Upper lobe of right lung (tissue), 1 donor: ENCODE results near the gene TUBGCP4. TPM values are rescaled to one million over a fixed set of nuclear protein-coding genes. Genes with fewer than 3 reads are reported as not detected.

ENCODE experiments used
- ATAC-seq: fragments of 200-7000 bp; cut with Tn5 transposase; one replicate; pipeline ENCODE4 v1.9.1; 2020; ENCODE audit warnings: mild to moderate bottlenecking, moderate library complexity
- DNase-seq: peaks from one replicate; pipeline ENCODE4 v3.0.0-alpha.2; 2020
- H3K27ac ChIP-seq: fragments of 200-600 bp; one replicate; pipeline ENCODE4 v1.8.0; 2022
- H3K27me3 ChIP-seq: fragments of 200-600 bp; one replicate; pipeline ENCODE4 v1.8.0; 2022; ENCODE audit warnings: mild to moderate bottlenecking
- H3K36me3 ChIP-seq: fragments of 200-600 bp; one replicate; pipeline ENCODE4 v1.8.0; 2022
- H3K4me1 ChIP-seq: fragments of 200-600 bp; one replicate; pipeline ENCODE4 v1.8.0; 2022
- H3K4me3 ChIP-seq: fragments of 200-600 bp; one replicate; pipeline ENCODE4 v1.8.0; 2022; ENCODE audit warnings: mild to moderate bottlenecking
- H3K9me3 ChIP-seq: fragments of 200-600 bp; one replicate; pipeline ENCODE4 v1.8.0; 2022
- intact Hi-C: fragments of 100-400 bp; cut with DNase I; formaldehyde crosslinking; loops from one replicate; pipeline ENCODE4 v1.11.0; 2022
- total RNA-seq: library from RNA; stranded (reverse); fragmentation: NEBNext Ultra II Directional; extraction: Animal tissue kit (Norgen Biotek cat#: 25700); gene quantifications from one replicate; pipeline ENCODE4 v1.2.1, GENCODE V29; 2021
- TF ChIP-seq, protein P1 (sequence below): fragments of 200-600 bp; IDR thresholded peaks from one replicate; pipeline ENCODE4 v1.8.0; 2022; ENCODE audit warnings: antibody characterized with exemption
- donor health status: DM: no; HTN: yes; CAD: no; lungs with severe emphysema.

The TUBGCP4 gene
- total RNA-seq, 1 donor from 2014 or later: 21.3 TPM

DNA sequence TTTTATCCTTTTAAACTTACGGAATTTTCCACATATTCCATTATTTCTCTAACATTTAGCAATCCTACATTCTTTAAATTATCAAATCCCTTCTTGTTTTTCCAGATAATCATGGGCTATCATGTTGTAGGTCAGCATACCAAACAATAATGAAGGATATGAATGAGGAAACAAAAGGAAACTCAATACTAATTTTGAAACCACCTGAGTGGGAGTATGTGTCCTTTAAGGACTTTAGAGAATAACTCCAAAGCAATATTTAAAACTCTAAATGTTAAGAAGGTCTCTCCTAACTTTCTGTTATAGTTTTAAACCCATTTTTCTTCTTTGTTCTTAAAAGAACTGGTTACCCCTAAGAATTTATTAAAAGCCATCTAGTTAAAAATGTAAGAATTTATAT is 79.1 kb downstream of the TUBGCP4 start:
- H3K27ac ChIP-seq: no peak overlapping the region
- H3K27me3 ChIP-seq: no peaks in the 10 kb centered on the region
- peaks cover 28% of the 10 kb centered on the region for H3K36me3 ChIP-seq
- TF ChIP-seq, protein P1, sequence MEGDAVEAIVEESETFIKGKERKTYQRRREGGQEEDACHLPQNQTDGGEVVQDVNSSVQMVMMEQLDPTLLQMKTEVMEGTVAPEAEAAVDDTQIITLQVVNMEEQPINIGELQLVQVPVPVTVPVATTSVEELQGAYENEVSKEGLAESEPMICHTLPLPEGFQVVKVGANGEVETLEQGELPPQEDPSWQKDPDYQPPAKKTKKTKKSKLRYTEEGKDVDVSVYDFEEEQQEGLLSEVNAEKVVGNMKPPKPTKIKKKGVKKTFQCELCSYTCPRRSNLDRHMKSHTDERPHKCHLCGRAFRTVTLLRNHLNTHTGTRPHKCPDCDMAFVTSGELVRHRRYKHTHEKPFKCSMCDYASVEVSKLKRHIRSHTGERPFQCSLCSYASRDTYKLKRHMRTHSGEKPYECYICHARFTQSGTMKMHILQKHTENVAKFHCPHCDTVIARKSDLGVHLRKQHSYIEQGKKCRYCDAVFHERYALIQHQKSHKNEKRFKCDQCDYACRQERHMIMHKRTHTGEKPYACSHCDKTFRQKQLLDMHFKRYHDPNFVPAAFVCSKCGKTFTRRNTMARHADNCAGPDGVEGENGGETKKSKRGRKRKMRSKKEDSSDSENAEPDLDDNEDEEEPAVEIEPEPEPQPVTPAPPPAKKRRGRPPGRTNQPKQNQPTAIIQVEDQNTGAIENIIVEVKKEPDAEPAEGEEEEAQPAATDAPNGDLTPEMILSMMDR: no peak
- H3K4me1 ChIP-seq: no peaks in the 10 kb centered on the region
- no peak overlapping the region for H3K4me3 ChIP-seq
- ATAC-seq: no peak
- no peaks in the 10 kb centered on the region for H3K9me3 ChIP-seq
- no peak for DNase-seq
- intact Hi-C loops: no loop called here

Other genes starting within 250 kb of the TUBGCP4 start
- 28.1 TPM for gene TMEM62, start 237.5 kb upstream of the TUBGCP4 start, total RNA-seq
- gene CCNDBP1, start 185.7 kb upstream of the TUBGCP4 start, total RNA-seq: 57.9 TPM
- gene EPB42, start 150.1 kb upstream of the TUBGCP4 start, total RNA-seq: not detected
- not detected for gene TGM5, start 104.2 kb upstream of the TUBGCP4 start, total RNA-seq
- not detected for gene TGM7, start 68.8 kb upstream of the TUBGCP4 start, total RNA-seq
- gene LCMT2, start 40.5 kb upstream of the TUBGCP4 start, total RNA-seq: 8.1 TPM
- 18.3 TPM for gene ZSCAN29, start 58 bp upstream of the TUBGCP4 start, total RNA-seq
- gene TP53BP1, start 122.1 kb downstream of the TUBGCP4 start, total RNA-seq: 27.6 TPM
- gene MAP1A, start 146.5 kb downstream of the TUBGCP4 start, total RNA-seq: 2.3 TPM
- gene PPIP5K1, start 219.1 kb downstream of the TUBGCP4 start, total RNA-seq: 27.3 TPM
- 0.84 TPM for gene CKMT1B, start 222.9 kb downstream of the TUBGCP4 start, total RNA-seq
- gene STRC, start 247.7 kb downstream of the TUBGCP4 start, total RNA-seq: not detected